Bronchial epithelial cell (primary cell): ENCODE results near the gene DPY19L3. TPM values are rescaled to one million over a fixed set of nuclear protein-coding genes. Genes with fewer than 3 reads are reported as not detected.

Experiments
- DNase-seq: peaks from one replicate; pipeline ENCODE4 v3.0.0-alpha.2; 2010; ENCODE audit warnings: low read depth
- FAIRE-seq: peaks from 2 replicates; lab custom pipeline; 2011; peaks lifted over from hg19 to GRCh38; lab: Jason Lieb, UNC
- H3K27me3 ChIP-seq: 2 replicates; pipeline ENCODE4 v1.5.1; 2011; ENCODE audit warnings: low read length; ENCODE audit not compliant: control insufficient read depth, insufficient read depth
- H3K36me3 ChIP-seq: 2 replicates; pipeline ENCODE4 v1.5.1; 2011; ENCODE audit warnings: low read length; ENCODE audit not compliant: control insufficient read depth, insufficient read depth
- H3K4me3 ChIP-seq: 2 replicates; pipeline ENCODE4 v1.5.1; 2011; ENCODE audit warnings: mild to moderate bottlenecking, low read depth, low read length, control low read depth
- total RNA-seq: library from RNA; depleted of rRNA; stranded (reverse); fragments of >200 nt; gene quantifications from 2 replicates; pipeline ENCODE4 v1.2.1, GENCODE V29; 2014
- TF ChIP-seq, protein P1 (sequence below): IDR thresholded peaks from 2 replicates; pipeline ENCODE4 v1.5.1; 2011; ENCODE audit warnings: mild to moderate bottlenecking, moderate library complexity, low read length, control low read depth, inconsistent platforms; ENCODE audit not compliant: insufficient read depth, severe bottlenecking

DPY19L3 gene
- total RNA-seq, 1 donor from 2014 or later: 5.8 TPM

DNA sequence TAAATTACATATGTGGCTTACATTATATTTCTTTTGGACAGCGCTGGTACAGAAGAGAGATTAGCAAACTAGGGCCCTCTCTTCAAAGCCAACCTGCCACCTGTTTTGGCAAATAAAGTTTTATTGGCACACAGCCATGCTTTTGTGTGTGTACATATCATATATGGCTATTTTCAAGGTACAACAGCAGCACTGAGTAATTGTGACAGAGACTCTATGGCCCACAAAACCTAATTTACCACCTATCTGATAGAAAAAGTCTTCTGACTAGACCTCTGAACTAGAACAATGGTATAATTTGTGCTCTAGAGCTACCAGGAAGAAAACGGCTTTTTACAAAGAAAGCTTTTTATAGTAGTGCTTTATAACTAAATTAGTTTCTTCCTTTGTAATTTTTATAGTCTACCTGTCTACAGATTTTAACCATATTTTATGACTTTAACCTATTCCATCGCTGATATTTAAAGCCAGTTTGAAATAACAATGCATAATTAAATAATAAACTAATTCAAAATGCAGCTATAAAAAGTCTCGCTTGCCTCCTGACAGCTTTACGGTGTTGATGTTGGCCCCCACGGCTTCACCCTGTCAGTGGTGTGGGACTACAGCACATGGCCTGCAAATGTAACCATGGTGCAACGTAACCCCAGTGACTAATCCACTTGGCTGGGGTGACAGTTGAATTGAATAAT is 17.7 kb upstream of the DPY19L3 start:
- TF ChIP-seq, protein P1, sequence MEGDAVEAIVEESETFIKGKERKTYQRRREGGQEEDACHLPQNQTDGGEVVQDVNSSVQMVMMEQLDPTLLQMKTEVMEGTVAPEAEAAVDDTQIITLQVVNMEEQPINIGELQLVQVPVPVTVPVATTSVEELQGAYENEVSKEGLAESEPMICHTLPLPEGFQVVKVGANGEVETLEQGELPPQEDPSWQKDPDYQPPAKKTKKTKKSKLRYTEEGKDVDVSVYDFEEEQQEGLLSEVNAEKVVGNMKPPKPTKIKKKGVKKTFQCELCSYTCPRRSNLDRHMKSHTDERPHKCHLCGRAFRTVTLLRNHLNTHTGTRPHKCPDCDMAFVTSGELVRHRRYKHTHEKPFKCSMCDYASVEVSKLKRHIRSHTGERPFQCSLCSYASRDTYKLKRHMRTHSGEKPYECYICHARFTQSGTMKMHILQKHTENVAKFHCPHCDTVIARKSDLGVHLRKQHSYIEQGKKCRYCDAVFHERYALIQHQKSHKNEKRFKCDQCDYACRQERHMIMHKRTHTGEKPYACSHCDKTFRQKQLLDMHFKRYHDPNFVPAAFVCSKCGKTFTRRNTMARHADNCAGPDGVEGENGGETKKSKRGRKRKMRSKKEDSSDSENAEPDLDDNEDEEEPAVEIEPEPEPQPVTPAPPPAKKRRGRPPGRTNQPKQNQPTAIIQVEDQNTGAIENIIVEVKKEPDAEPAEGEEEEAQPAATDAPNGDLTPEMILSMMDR: no peak
- Histone ChIP-seq H3K36me3 (peaks cover 3% of the 10 kb centered on the region), H3K27me3 (no peaks in the 10 kb centered on the region), H3K4me3 (no peak overlapping the region)
- DNase-seq (no peak), FAIRE-seq (no peak)

DNA sequence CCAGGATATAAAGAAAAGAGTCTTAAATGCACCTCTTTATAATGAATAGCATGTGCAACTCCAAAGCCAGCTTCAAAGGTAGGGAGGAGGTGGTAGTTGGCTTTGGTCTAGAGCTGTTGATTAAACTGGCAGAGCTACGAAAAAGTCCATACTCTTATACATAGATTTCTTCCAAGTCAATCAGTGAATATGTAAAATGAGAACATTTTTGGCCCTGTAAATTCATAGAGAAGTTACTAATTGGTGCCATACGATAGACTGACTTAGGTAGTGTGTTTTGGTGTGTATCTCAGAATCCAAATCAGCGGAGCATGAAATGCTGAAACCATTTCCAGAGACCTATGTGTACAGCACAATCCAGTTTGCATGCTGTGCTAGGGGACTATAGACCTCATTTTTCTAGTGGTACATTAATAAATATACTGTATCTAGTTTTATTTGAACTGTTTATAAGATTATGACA is 17.1 kb upstream of the DPY19L3 start:
- DNase-seq: no peak
- Histone ChIP-seq H3K4me3 (no peak overlapping the region), H3K27me3 (no peaks in the 10 kb centered on the region), H3K36me3 (no peaks in the 10 kb centered on the region)
- TF ChIP-seq, protein P1: no peak
- FAIRE-seq: no peak

DNA sequence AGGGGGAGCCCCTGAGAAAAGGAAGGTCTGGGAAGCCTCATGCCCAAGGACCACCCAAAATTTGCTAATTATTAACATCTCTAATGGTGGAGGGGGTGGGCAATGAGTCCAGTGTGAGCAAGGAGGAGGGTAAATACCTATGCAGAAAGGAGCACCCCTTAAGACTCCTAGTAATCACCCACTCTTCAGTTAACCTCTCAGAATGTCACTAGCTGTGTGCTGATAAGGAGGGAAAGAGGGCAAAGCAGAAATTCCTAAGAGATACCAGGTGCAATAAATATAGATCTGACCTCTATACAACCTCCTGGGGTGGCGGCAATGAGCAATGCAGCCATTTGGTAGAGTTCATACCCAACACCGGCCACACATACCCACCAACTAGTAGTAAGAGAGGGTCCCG is 12.7 kb upstream of the DPY19L3 start:
- Histone ChIP-seq H3K4me3 (no peak overlapping the region), H3K36me3 (no peaks in the 10 kb centered on the region), H3K27me3 (no peaks in the 10 kb centered on the region)
- no peak for DNase-seq
- TF ChIP-seq, protein P1: no peak
- no peak for FAIRE-seq

GRCh38 chr19:32396046-32396652 is 9.4 kb upstream of the DPY19L3 start:
- DNase-seq (no peak), FAIRE-seq (no peak)
- H3K36me3 ChIP-seq: no peaks in the 10 kb centered on the region
- no peak overlapping the region for H3K4me3 ChIP-seq
- TF ChIP-seq, protein P1: no peak
- no peaks in the 10 kb centered on the region for H3K27me3 ChIP-seq

GRCh38 chr19:32397671-32398101 is 7.9 kb upstream of the DPY19L3 start:
- no peaks in the 10 kb centered on the region for H3K27me3 ChIP-seq
- H3K36me3 ChIP-seq: no peaks in the 10 kb centered on the region
- no peak overlapping the region for H3K4me3 ChIP-seq
- TF ChIP-seq, protein P1: no peak
- DNase-seq: peak; percentile 42
- no peak for FAIRE-seq

- FAIRE-seq (no peak), DNase-seq (no peak)
- TF ChIP-seq, protein P1: no peak
- H3K4me3 ChIP-seq: no peak overlapping the region
- H3K27me3 ChIP-seq: no peaks in the 10 kb centered on the region
- H3K36me3 ChIP-seq: no peaks in the 10 kb centered on the region
Measured at GRCh38 chr19:32401992-32402391, 3.6 kb upstream of the DPY19L3 start.
